A673 (cell line): ENCODE measurements around the gene C17orf113. TPM values are rescaled to one million over a fixed set of nuclear protein-coding genes. Genes with fewer than 3 reads are reported as not detected.

ENCODE experiments used
- BruUV-seq: library from RNA; stranded (reverse); fragments of 400-500 nt; replicated peaks from 2 replicates; lab custom pipeline; 2021; lab: Mats Ljungman, UMichigan
- CTCF ChIA-PET: fragments of 300-600 bp; sonication (Branson Sonifier 250); formaldehyde crosslinking; loops from one replicate; lab custom pipeline; 2022; ENCODE audit warnings: antibody characterized with exemption; lab: Charles Lee
- POLR2A ChIA-PET: fragments of 300-600 bp; sonication (Branson Sonifier 250); formaldehyde crosslinking; loops from one replicate; lab custom pipeline; 2022; ENCODE audit warnings: antibody characterized with exemption; ENCODE audit not compliant: low non-redundant PET; lab: Charles Lee
- DNase-seq: peaks from one replicate; pipeline ENCODE4 v3.0.0-alpha.2; 2015; ENCODE audit warnings: low spot score
- H3K27ac ChIP-seq: fragments of 200-600 bp; sonication (generic); 2 replicates; pipeline ENCODE4 v1.5.1; 2016; ENCODE audit warnings: mixed run types, low read depth, mild to moderate bottlenecking, mixed read lengths, antibody characterized with exemption, low read length; ENCODE audit not compliant: poor library complexity, severe bottlenecking
- H3K27me3 ChIP-seq: fragments of 200-600 bp; sonication (generic); replicated peaks from 2 replicates; pipeline ENCODE4 v1.6.1; 2017; ENCODE audit warnings: mixed run types, low read depth, mild to moderate bottlenecking, mixed read lengths, antibody characterized with exemption, low read length; ENCODE audit not compliant: insufficient read depth, poor library complexity
- H3K36me3 ChIP-seq: fragments of 200-600 bp; sonication (generic); 2 replicates; pipeline ENCODE4 v1.6.1; 2016; ENCODE audit warnings: mixed run types, mild to moderate bottlenecking, mixed read lengths, antibody characterized with exemption, low read length; ENCODE audit not compliant: insufficient read depth, poor library complexity, severe bottlenecking
- H3K4me1 ChIP-seq: fragments of 200-600 bp; sonication (generic); 2 replicates; pipeline ENCODE4 v1.6.1; 2017; ENCODE audit warnings: mixed run types, mild to moderate bottlenecking, mixed read lengths, antibody characterized with exemption, low read length; ENCODE audit not compliant: insufficient read depth, poor library complexity, severe bottlenecking
- H3K4me3 ChIP-seq: fragments of 200-600 bp; sonication (generic); 2 replicates; pipeline ENCODE4 v1.5.1; 2016; ENCODE audit warnings: low read depth, mixed run types, mild to moderate bottlenecking, mixed read lengths, low read length; ENCODE audit not compliant: poor library complexity, severe bottlenecking
- H3K9me3 ChIP-seq: fragments of 200-600 bp; sonication (generic); 2 replicates; pipeline ENCODE4 v1.6.1; 2016; ENCODE audit warnings: mixed run types, low read depth, mild to moderate bottlenecking, mixed read lengths, antibody characterized with exemption, low read length; ENCODE audit not compliant: poor library complexity, severe bottlenecking
- EZH2 ChIP-seq: fragments of 200-600 bp; sonication (generic); IDR thresholded peaks from 2 replicates; pipeline ENCODE4 v1.6.1; 2017; ENCODE audit warnings: borderline replicate concordance, low read depth, mild to moderate bottlenecking, mixed read lengths, antibody characterized with exemption, low read length; ENCODE audit not compliant: poor library complexity, severe bottlenecking
- intact Hi-C: fragments of 100-400 bp; cut with micrococcal nuclease; formaldehyde crosslinking; loops from one replicate; pipeline ENCODE4 v1.10.0; 2022; ENCODE audit not compliant: unreplicated experiment
- total RNA-seq: library from RNA; stranded (reverse); gene quantifications from 2 replicates; pipeline ENCODE4 v1.2.3, GENCODE V29; 2021
- TF ChIP-seq, protein P1 (sequence below): fragments of 300-800, 200-600 bp; sonication (generic); conservative IDR thresholded peaks from 2 replicates; pipeline ENCODE4 v1.5.1; 2017; ENCODE audit warnings: low read depth, mild to moderate bottlenecking, antibody characterized with exemption, low read length, moderate library complexity, mixed read lengths

The C17orf113 gene
- total RNA-seq, 1 experiment from 2014 or later = 0.41 TPM

DNA sequence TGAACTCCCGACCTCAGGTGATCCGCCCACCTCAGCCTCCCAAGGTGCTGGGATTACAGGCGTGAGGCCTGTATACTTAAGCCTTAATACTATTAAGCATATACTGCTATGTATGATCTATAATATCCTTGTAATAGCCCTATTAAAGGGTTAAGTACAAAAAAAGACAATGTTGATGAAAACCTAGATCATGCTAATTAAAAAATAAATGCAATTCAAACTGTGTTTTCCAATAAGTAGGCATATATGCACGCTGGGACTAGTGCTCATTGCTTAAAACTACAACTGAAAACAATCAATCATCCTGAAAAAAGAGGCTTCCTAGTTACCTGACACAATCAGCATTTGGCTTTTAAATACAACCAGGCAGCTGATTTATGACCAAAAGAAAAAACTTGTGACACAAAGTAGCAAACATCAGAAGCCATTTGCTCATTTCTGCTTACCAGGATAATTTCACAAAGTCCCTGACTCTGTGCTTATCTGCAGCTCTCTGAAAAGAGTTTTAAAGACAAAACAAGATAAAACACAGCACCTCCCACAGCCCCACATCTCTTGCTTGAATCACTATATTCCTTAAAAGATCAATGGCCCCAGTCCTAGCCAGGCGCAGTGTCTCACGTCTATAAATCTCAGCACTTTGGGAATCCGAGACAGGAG, 36.8 kb upstream of the C17orf113 start:
- CTCF ChIA-PET = no interaction called here
- no TSS peak for BruUV-seq
- no peak for DNase-seq
- POLR2A ChIA-PET = no interaction called here
- no peaks in the 10 kb centered on the region for H3K4me1 ChIP-seq
- no peak for TF ChIP-seq EZH2
- TF ChIP-seq, protein P1, sequence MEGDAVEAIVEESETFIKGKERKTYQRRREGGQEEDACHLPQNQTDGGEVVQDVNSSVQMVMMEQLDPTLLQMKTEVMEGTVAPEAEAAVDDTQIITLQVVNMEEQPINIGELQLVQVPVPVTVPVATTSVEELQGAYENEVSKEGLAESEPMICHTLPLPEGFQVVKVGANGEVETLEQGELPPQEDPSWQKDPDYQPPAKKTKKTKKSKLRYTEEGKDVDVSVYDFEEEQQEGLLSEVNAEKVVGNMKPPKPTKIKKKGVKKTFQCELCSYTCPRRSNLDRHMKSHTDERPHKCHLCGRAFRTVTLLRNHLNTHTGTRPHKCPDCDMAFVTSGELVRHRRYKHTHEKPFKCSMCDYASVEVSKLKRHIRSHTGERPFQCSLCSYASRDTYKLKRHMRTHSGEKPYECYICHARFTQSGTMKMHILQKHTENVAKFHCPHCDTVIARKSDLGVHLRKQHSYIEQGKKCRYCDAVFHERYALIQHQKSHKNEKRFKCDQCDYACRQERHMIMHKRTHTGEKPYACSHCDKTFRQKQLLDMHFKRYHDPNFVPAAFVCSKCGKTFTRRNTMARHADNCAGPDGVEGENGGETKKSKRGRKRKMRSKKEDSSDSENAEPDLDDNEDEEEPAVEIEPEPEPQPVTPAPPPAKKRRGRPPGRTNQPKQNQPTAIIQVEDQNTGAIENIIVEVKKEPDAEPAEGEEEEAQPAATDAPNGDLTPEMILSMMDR = no peak
- no peaks in the 10 kb centered on the region for H3K27me3 ChIP-seq
- intact Hi-C loops = no loop called here
- no peaks in the 10 kb centered on the region for H3K36me3 ChIP-seq
- H3K9me3 ChIP-seq = no peaks in the 10 kb centered on the region
- no peak overlapping the region for H3K27ac ChIP-seq
- H3K4me3 ChIP-seq = no peak overlapping the region

DNA sequence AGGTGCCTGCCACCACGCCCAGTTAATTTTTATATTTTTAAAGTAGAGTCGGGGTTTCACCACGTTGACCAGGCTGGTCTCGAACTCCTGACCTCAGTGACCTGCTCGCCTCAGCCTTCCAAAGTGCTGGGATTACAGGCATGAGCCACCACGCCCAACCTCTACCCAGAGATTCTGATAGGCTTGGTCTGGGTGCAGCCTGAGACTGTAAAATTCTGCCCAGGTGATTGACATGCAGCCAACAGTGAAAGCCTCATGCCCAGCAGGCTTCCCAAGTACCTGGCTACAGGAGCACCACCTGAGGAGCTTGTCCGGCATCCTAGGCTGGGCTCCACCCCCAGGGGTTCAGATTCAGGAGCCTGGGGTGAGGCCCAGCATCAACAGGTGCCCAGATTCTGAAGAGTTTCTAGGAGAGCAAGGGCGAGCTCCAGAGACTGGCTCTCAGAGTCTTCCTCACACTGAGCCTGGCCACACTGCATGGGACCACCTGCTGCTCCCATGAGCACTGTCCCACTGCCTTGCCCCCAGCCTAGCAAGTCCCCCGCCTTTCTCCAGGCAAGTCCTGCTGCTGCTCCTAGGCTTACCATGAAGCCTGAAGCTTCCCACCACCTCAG, 31.2 kb upstream of the C17orf113 start:
- BruUV-seq = no TSS peak

GRCh38 chr17:42079541-42079940, 29.1 kb upstream of the C17orf113 start:
- Histone ChIP-seq H3K36me3 (no peaks in the 10 kb centered on the region), H3K27me3 (no peaks in the 10 kb centered on the region), H3K27ac (no peak overlapping the region), H3K4me3 (no peak overlapping the region), H3K9me3 (no peaks in the 10 kb centered on the region), H3K4me1 (no peaks in the 10 kb centered on the region)
- intact Hi-C loops = no loop called here
- ChIA-PET CTCF (interaction anchor here (0.6 kb wide), 1 partner anchor 42 kb away, joined by 10 read pairs; the partner anchor contains the start of gene KAT2A), POLR2A (no interaction called here)
- BruUV-seq = no TSS peak
- TF ChIP-seq, protein P1 = no peak
- TF ChIP-seq EZH2 = no peak
- DNase-seq = no peak

More for the DNA sequence above, 31.2 kb upstream of the C17orf113 start:
- TF ChIP-seq, protein P1 = no peak
- no peak for TF ChIP-seq EZH2
- no peaks in the 10 kb centered on the region for H3K4me1 ChIP-seq
- H3K36me3 ChIP-seq = no peaks in the 10 kb centered on the region
- ChIA-PET POLR2A (no interaction called here), CTCF (no interaction called here)
- intact Hi-C loops = no loop called here
- no peak overlapping the region for H3K27ac ChIP-seq
- no peaks in the 10 kb centered on the region for H3K27me3 ChIP-seq
- DNase-seq = no peak
- H3K9me3 ChIP-seq = no peaks in the 10 kb centered on the region
- H3K4me3 ChIP-seq = no peak overlapping the region
